ENCODE results near the gene PICALM. TPM values are rescaled to one million over a fixed set of nuclear protein-coding genes. Genes with fewer than 3 reads are reported as not detected.
A peak's percentile ranks its signal among the peaks of the same experiment; 100 is the strongest.

PICALM gene
- total RNA-seq, 1 donor from 2014 or later: 328 TPM

GRCh38 chr11:86046116-86046515 lies 22.8 kb downstream of the PICALM start:
- Mint-ChIP-seq H3K4me1 (ENCODE audit: low read depth) (peaks cover 89% of the 10 kb centered on the region), H3K27me3 (ENCODE audit: low read depth) (no peaks in the 10 kb centered on the region), H3K27ac (ENCODE audit: unreplicated experiment) (no peak overlapping the region), H3K9me3 (ENCODE audit: low read depth) (no peaks in the 10 kb centered on the region), H3K36me3 (ENCODE audit: low read depth) (no peaks in the 10 kb centered on the region), H3K4me3 (ENCODE audit: unreplicated experiment) (no peak overlapping the region)
- no peak for DNase-seq (ENCODE audit: low spot score)
- TF ChIP-seq CTCF (IDR thresholded peaks at IDR 0.05): no peak

- TF ChIP-seq CTCF (IDR thresholded peaks at IDR 0.05): no peak
- H3K4me3 Mint-ChIP-seq (ENCODE audit: unreplicated experiment): no peak overlapping the region
- DNase-seq (ENCODE audit: low spot score): no peak
- H3K9me3 Mint-ChIP-seq (ENCODE audit: low read depth): no peaks in the 10 kb centered on the region
- H3K36me3 Mint-ChIP-seq (ENCODE audit: low read depth): no peaks in the 10 kb centered on the region
- H3K27me3 Mint-ChIP-seq (ENCODE audit: low read depth): no peaks in the 10 kb centered on the region
- peak overlapping the region; percentile 72 for H3K27ac Mint-ChIP-seq (ENCODE audit: unreplicated experiment)
- peaks cover 88% of the 10 kb centered on the region for H3K4me1 Mint-ChIP-seq (ENCODE audit: low read depth)
Observed at GRCh38 chr11:86043765-86044503, 24.9 kb downstream of the PICALM start.

DNA sequence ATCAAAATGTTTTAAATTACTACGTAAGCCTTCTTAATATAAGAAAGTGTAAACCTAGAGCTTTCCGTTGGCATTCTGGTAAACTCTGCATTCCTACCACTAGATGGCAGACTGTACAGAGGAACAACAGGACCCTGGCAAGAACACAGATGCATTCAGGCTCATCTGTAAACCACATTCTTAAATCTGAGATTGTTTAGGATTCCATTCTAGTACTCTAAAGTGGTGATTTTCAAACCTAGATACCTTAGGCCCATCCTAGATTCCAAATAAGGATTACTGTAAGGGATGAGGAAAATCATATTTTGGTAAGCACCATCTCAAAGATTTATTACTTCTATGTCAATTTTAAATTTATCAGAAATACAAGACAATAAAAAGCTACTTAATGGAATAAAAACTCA lies 26.9 kb downstream of the PICALM start:
- DNase-seq (ENCODE audit: low spot score): no peak
- peaks cover 84% of the 10 kb centered on the region for H3K4me1 Mint-ChIP-seq (ENCODE audit: low read depth)
- no peaks in the 10 kb centered on the region for H3K27me3 Mint-ChIP-seq (ENCODE audit: low read depth)
- no peak overlapping the region for H3K4me3 Mint-ChIP-seq (ENCODE audit: unreplicated experiment)
- peak overlapping the region; percentile 52 for H3K27ac Mint-ChIP-seq (ENCODE audit: unreplicated experiment)
- H3K9me3 Mint-ChIP-seq (ENCODE audit: low read depth): no peaks in the 10 kb centered on the region
- H3K36me3 Mint-ChIP-seq (ENCODE audit: low read depth): no peaks in the 10 kb centered on the region
- peak; percentile 99 for TF ChIP-seq CTCF (IDR thresholded peaks at IDR 0.05)

DNA sequence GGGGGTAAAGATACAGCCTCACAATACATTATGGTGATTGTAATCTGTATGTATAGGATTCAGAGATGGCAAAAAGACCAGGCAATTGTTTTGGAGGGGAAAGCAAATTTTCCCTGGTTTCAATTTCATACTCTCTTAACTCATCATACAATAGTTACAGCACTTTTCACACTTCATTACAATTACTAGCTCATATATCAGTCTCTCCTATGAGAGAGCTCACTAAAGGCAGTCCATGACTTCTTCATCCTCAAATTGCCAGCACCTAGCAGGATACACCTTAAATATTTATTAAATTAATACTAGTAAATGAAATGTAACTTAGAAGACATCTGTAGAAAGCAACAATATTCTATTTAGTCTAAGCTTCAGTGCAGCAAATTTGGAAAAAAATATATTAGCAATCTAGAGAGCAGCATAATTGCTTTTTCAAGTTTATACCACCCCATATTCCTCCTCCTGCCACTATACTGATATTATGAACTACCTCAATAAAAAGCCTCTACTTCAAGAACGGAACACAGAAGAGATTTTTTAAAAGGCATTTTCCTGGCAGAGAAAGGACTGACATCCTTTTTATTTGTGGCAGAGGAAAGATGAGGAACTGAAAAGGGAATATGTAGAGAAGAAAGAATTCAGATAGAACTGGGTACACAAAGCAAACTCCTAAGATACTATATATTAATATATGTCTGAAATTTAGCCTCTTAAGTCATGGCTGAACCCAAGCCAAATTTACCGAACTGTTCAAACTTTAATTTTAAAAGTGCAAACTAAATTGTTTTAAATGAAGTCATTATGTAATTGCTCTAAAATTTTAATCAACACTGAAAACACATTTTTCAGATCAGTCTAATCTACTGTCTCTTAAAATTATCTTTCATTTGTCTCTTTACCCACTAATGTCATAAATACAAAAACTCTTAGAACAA lies 27.7 kb downstream of the PICALM start:
- H3K36me3 Mint-ChIP-seq (ENCODE audit: low read depth): peaks cover 2% of the 10 kb centered on the region
- H3K27ac Mint-ChIP-seq (ENCODE audit: unreplicated experiment): peak overlapping the region; percentile 66
- H3K9me3 Mint-ChIP-seq (ENCODE audit: low read depth): no peaks in the 10 kb centered on the region
- no peak for DNase-seq (ENCODE audit: low spot score)
- peaks cover 80% of the 10 kb centered on the region for H3K4me1 Mint-ChIP-seq (ENCODE audit: low read depth)
- no peak overlapping the region for H3K4me3 Mint-ChIP-seq (ENCODE audit: unreplicated experiment)
- H3K27me3 Mint-ChIP-seq (ENCODE audit: low read depth): no peaks in the 10 kb centered on the region
- no peak for TF ChIP-seq CTCF (IDR thresholded peaks at IDR 0.05)

- TF ChIP-seq CTCF (IDR thresholded peaks at IDR 0.05): no peak
- Mint-ChIP-seq H3K4me1 (ENCODE audit: low read depth) (peaks cover 79% of the 10 kb centered on the region), H3K36me3 (ENCODE audit: low read depth) (peaks cover 2% of the 10 kb centered on the region), H3K27ac (ENCODE audit: unreplicated experiment) (peak overlapping the region; percentile 46), H3K9me3 (ENCODE audit: low read depth) (no peaks in the 10 kb centered on the region), H3K27me3 (ENCODE audit: low read depth) (no peaks in the 10 kb centered on the region), H3K4me3 (ENCODE audit: unreplicated experiment) (no peak overlapping the region)
- no peak for DNase-seq (ENCODE audit: low spot score)
Observed at GRCh38 chr11:86039094-86039493, 29.8 kb downstream of the PICALM start.
